ENCODE results near the gene ANKRD13C. TPM values are rescaled to one million over a fixed set of nuclear protein-coding genes. Genes with fewer than 3 reads are reported as not detected.
"Not testable (repeated sequence)": the region's sequence is repeated elsewhere in the genome, so short reads cannot be mapped to it uniquely, and the experiment has no call there.

ANKRD13C gene
- total and polyA plus RNA-seq, 4 donors: 8.7 to 52.8 (median 13.7) TPM

GRCh38 chr1:70353601-70354331 lies 756 bp downstream of the ANKRD13C start:
- peaks cover 0 to 3% (median 0%) of the 10 kb centered on the region in 4 donors for H3K36me3 ChIP-seq (ENCODE audit: control insufficient read depth in 4 of 4, insufficient read depth in 4 of 4, low read length in 4 of 4)
- H3K9ac ChIP-seq (ENCODE audit: insufficient read depth in 1 of 2, low read length in 2 of 2): peak overlapping the region; percentile 94 to 95
- DNase-seq (peak in 2 of 3 donors; percentile 39 to 59), ATAC-seq (ENCODE audit: insufficient read depth, low FRiP score) (peak; percentile 23)
- peak overlapping the region; percentile 87 for H3K4me3 ChIP-seq
- peak overlapping the region; percentile 81 to 98 for H3K27ac ChIP-seq (ENCODE audit: low read depth in 1 of 2, low read length in 1 of 2)
- no peaks in the 10 kb centered on the region for H3K27me3 ChIP-seq (ENCODE audit: control insufficient read depth in 3 of 3, insufficient read depth in 3 of 3, low read length in 2 of 3)
- H3K9me3 ChIP-seq (ENCODE audit: control insufficient read depth in 4 of 4, insufficient read depth in 3 of 4, low read length in 3 of 4): no peaks in the 10 kb centered on the region
- 1% methylated on average over 31 to 34 of the region's 34 CpGs for WGBS, 2 donors
- H3K4me1 ChIP-seq (ENCODE audit: control insufficient read depth in 5 of 5, insufficient read depth in 5 of 5, low read length in 5 of 5): peaks cover 0 to 8% (median 3%) of the 10 kb centered on the region in 5 donors
- no peak for TF ChIP-seq CTCF (IDR thresholded peaks at IDR 0.05; ENCODE audit: control extremely low read depth, extremely low read depth)

- no peak for TF ChIP-seq CTCF (IDR thresholded peaks at IDR 0.05; ENCODE audit: control extremely low read depth, extremely low read depth)
- ATAC-seq (ENCODE audit: insufficient read depth, low FRiP score): no peak
These were observed 1.5 kb downstream of the ANKRD13C start for GRCh38 chr1:70353044-70353443.

GRCh38 chr1:70349799-70350198 lies 4.7 kb downstream of the ANKRD13C start:
- not testable (repeated sequence) for ATAC-seq (ENCODE audit: insufficient read depth, low FRiP score); H3K9ac ChIP-seq (ENCODE audit: insufficient read depth in 1 of 2, low read length in 2 of 2); DNase-seq; H3K4me3 ChIP-seq; H3K27me3 ChIP-seq (ENCODE audit: control insufficient read depth in 3 of 3, insufficient read depth in 3 of 3, low read length in 2 of 3); H3K36me3 ChIP-seq (ENCODE audit: control insufficient read depth in 4 of 4, insufficient read depth in 4 of 4, low read length in 4 of 4); H3K27ac ChIP-seq (ENCODE audit: low read depth in 1 of 2, low read length in 1 of 2); H3K9me3 ChIP-seq (ENCODE audit: control insufficient read depth in 4 of 4, insufficient read depth in 3 of 4, low read length in 3 of 4); H3K4me1 ChIP-seq (ENCODE audit: control insufficient read depth in 5 of 5, insufficient read depth in 5 of 5, low read length in 5 of 5)
- 95 to 96% methylated on average over 4 of the region's 4 CpGs for WGBS, 2 donors

More at GRCh38 chr1:70353044-70353443, 1.5 kb downstream of the ANKRD13C start:
- H3K27me3 ChIP-seq (ENCODE audit: control insufficient read depth in 3 of 3, insufficient read depth in 3 of 3, low read length in 2 of 3): no peaks in the 10 kb centered on the region
- peaks cover 0 to 3% (median 0%) of the 10 kb centered on the region in 4 donors for H3K36me3 ChIP-seq (ENCODE audit: control insufficient read depth in 4 of 4, insufficient read depth in 4 of 4, low read length in 4 of 4)
- 33 to 56% methylated on average over 4 of the region's 4 CpGs for WGBS, 2 donors
- peak in 1 of 3 donors; percentile 27 for DNase-seq
- H3K9me3 ChIP-seq (ENCODE audit: control insufficient read depth in 4 of 4, insufficient read depth in 3 of 4, low read length in 3 of 4): no peaks in the 10 kb centered on the region
- H3K4me1 ChIP-seq (ENCODE audit: control insufficient read depth in 5 of 5, insufficient read depth in 5 of 5, low read length in 5 of 5): peaks cover 0 to 8% (median 3%) of the 10 kb centered on the region in 5 donors
- peak overlapping the region; percentile 87 for H3K4me3 ChIP-seq
- no peak overlapping the region for H3K27ac ChIP-seq (ENCODE audit: low read depth in 1 of 2, low read length in 1 of 2)
- peak overlapping the region in 1 of 2 donors; percentile 95 for H3K9ac ChIP-seq (ENCODE audit: insufficient read depth in 1 of 2, low read length in 2 of 2)

GRCh38 chr1:70348399-70349165 lies 5.9 kb downstream of the ANKRD13C start:
- Histone ChIP-seq H3K36me3 (ENCODE audit: control insufficient read depth in 4 of 4, insufficient read depth in 4 of 4, low read length in 4 of 4) (peaks cover 0 to 3% (median 0%) of the 10 kb centered on the region in 4 donors), H3K9me3 (ENCODE audit: control insufficient read depth in 4 of 4, insufficient read depth in 3 of 4, low read length in 3 of 4) (no peaks in the 10 kb centered on the region), H3K27ac (ENCODE audit: low read depth in 1 of 2, low read length in 1 of 2) (no peak overlapping the region), H3K4me3 (no peak overlapping the region), H3K27me3 (ENCODE audit: control insufficient read depth in 3 of 3, insufficient read depth in 3 of 3, low read length in 2 of 3) (no peaks in the 10 kb centered on the region), H3K9ac (ENCODE audit: insufficient read depth in 1 of 2, low read length in 2 of 2) (no peak overlapping the region), H3K4me1 (ENCODE audit: control insufficient read depth in 5 of 5, insufficient read depth in 5 of 5, low read length in 5 of 5) (peaks cover 0 to 9% (median 2%) of the 10 kb centered on the region in 5 donors)
- peak in 1 of 3 donors; percentile 6 for DNase-seq
- ATAC-seq (ENCODE audit: insufficient read depth, low FRiP score): no peak
- 89 to 92% methylated on average over 11 of the region's 11 CpGs for WGBS, 2 donors
- no peak for TF ChIP-seq CTCF (IDR thresholded peaks at IDR 0.05; ENCODE audit: control extremely low read depth, extremely low read depth)

GRCh38 chr1:70339644-70340043 lies 14.9 kb downstream of the ANKRD13C start:
- not testable (repeated sequence) for H3K36me3 ChIP-seq (ENCODE audit: control insufficient read depth in 4 of 4, insufficient read depth in 4 of 4, low read length in 4 of 4); DNase-seq; H3K4me1 ChIP-seq (ENCODE audit: control insufficient read depth in 5 of 5, insufficient read depth in 5 of 5, low read length in 5 of 5); H3K9ac ChIP-seq (ENCODE audit: insufficient read depth in 1 of 2, low read length in 2 of 2); H3K27ac ChIP-seq (ENCODE audit: low read depth in 1 of 2, low read length in 1 of 2); H3K9me3 ChIP-seq (ENCODE audit: control insufficient read depth in 4 of 4, insufficient read depth in 3 of 4, low read length in 3 of 4); H3K27me3 ChIP-seq (ENCODE audit: control insufficient read depth in 3 of 3, insufficient read depth in 3 of 3, low read length in 2 of 3); ATAC-seq (ENCODE audit: insufficient read depth, low FRiP score); H3K4me3 ChIP-seq
- WGBS, 2 donors: 97 to 99% methylated on average over 3 of the region's 3 CpGs

Measured in lung (tissue), 12 donors.